NCI-H82 (cell line): ENCODE data around the gene IL17B.
"Not testable (repeated sequence)": the region's sequence is repeated elsewhere in the genome, so short reads cannot be mapped to it uniquely, and the experiment has no call there.

Experiments
- DNase-seq: peaks from one replicate; lab custom pipeline; 2025; lab: John Stamatoyannopoulos, UW

IL17B gene

GRCh38 chr5:149400304-149400703 is 21.2 kb upstream of the IL17B start:
- peak; percentile 87 for DNase-seq

GRCh38 chr5:149399775-149400174 is 20.7 kb upstream of the IL17B start:
- peak; percentile 87 for DNase-seq

DNA sequence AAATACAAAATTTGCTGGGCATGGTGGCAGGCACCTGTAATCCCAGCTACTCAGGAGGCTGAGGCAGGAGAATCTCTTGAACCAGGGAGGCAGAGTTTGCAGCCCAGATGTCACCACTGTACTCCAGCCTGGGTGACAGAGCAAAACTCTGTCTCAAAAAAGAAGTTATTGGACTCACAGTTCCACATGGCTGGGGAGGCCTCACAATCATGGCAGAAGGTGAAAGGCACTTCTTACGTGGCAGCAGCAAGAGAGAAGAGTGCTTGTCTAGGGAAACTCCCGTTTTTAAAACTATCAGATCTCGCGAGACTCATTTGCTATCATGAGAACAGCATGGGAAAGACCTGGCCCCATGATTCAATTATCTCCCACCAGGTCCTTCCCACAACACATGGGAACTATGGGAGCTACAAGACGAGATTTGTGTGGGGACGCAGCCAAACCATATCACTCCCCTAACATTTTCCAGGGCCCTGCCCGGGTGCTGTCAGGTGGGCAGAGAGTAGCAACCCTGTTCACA is 19.7 kb upstream of the IL17B start:
- DNase-seq, result not testable (repeated sequence)

DNA sequence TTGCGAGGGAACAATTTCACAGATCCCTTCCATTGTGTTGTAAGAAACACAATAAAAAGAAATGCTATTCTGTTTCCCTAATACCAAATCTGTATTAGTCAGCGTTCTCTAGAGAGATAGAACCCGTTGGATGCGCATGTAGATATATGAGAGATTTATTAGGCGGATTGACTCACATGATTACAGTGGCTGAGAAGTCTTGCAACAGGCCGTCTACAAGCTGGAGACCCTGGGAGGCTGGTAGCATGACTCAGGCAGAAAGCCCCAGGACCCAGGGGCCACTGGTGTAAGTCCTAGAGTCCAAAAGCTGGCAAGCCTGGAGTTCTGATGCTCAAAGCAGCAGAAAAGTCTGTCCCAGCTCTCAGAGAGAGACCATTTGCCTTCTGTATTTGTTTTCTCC is 18.4 kb upstream of the IL17B start:
- DNase-seq, result no peak

DNA sequence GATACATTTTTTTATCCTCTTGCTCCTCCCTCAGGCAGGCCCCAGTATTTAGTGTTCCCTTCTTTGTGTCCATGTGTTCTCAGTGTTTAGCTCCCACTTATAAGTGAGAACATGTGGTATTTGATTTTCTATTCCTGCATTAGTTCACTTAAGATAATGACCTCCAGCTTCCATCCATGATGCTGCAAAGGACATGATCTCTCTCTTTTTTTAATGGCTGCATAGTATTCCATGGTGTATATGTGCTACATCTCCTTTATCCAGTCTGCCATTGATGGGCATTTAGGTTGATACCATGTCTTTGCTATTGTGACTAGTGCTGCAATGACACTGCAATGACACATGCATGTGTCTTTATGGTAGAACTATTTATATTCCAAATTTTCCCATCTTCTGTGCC is 15.9 kb upstream of the IL17B start:
- DNase-seq, result not testable (repeated sequence)

DNA sequence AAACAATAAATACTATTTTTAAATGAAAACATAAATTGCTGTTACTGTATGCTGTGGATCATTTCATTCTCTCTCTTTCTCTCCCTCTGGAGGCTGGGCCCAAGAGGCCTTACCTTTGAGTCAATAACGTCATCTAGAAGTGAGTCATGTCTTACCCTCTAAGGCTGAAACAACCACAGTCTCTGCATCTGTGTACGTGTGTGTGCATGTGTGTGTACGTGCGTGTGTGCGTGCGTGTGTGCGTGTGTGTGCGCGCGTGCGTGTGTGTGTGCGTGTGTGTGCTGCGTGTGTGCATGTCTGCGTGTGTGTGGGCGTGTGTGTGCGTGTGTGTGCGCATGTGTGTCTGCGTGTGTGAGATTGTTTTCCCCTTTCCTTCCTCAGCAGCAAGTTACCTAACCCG is 13.6 kb upstream of the IL17B start:
- no peak for DNase-seq

DNA sequence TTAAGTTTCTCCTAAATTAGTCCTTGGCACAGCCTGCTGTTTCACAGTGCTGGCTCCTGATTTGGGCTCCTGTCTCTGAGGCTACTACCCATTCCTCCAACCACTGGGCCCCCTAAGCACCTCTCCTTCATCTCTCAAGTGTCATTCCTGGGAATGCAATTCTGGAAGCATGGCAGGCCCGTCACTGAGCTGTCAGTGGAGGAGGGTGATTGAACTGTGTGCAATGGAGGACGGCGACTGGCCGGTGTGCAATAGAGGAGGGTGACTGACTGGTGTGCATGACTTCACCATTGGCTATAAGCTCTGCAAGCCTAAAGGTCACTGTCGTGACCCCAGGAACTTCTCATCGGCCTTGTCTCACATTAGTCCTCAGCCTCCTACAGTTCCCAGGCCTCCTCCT is 12.4 kb upstream of the IL17B start:
- peak; percentile 46 for DNase-seq

DNA sequence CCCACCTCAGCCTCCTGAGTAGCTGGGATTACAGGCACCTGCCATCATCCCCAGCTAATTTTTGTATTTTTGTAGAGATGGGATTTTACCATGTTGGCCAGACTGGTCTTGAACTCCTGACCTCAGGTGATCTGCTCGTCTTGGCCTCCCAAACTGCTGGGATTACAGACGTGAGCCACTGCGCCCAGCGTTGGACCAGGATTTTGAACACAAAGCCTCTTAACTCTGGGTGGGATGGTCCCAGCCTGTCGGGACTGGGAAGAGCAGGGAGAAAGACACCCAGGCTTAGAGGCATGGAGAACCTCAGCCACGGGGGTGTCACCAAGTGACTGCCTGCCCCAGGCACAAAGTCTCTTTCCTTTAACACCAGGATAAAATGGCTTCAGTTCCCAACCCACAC is 12.0 kb upstream of the IL17B start:
- peak; percentile 73 for DNase-seq

GRCh38 chr5:149389552-149390495 is 10.7 kb upstream of the IL17B start:
- peak; percentile 97 for DNase-seq

- no peak for DNase-seq
Observed at GRCh38 chr5:149388498-149389190, 9.6 kb upstream of the IL17B start.

DNA sequence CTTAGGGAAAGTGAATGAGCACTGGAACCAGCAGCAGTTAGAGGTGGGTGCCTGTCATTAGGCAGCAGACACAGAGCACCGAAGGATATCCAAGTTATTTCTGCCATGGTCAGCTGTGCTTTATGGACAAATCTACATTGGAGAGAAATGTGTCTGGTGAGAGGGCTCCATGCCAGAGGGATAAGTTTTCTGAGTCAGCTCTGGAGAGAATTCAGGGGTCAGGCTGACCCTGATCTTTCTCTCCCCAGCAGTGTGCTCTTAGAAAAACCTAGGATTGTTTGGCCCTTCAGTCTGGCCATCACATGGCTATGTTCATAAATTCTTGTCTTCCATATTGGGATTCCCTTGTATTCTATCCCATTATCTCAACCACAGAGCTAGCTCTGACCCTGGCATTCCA is 8.9 kb upstream of the IL17B start:
- DNase-seq, result no peak

- DNase-seq, result no peak
Observed at GRCh38 chr5:149387081-149387631, 8.1 kb upstream of the IL17B start.

DNA sequence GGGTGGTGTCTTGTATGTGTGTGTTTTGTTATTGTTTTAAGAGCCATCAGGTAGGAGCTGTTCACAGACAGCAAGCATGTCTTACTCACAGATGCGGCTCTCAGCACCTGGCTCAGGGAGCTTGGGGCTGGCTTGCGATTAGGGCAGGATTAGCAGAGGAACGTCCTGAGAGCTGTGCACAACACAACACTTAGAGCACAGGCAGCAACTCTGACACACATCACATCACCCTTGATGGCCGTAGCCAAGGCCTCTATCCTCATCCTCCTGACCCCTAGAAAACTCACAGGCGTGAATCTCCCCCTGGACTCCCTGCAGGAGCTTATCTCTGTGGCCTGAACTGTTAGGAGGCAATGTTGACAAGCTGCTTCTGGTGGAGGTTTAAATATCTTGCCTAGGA is 7.1 kb upstream of the IL17B start:
- peak; percentile 91 for DNase-seq

DNA sequence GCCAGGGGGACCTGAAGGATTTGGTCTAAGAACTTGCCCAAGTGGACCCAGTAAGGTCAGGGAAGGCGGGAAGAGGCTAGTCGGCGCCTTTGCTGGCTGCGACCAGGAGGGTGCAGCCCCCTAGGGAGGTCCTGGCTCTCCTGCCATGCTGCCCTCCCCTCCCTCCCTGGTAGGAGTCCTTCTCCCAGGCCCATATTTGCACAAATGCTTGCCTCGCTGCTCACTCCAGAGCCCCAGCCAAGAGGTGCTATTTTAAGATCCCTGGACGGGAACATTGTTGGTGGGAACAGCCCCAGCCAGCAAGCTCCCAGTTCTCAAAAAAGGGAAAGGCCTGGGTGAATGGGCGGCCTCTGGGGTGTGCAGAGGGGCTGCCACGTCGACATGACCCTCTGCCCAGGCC is 4.3 kb upstream of the IL17B start:
- no peak for DNase-seq

GRCh38 chr5:149382517-149383220 is 3.6 kb upstream of the IL17B start:
- peak; percentile 47 for DNase-seq

DNA sequence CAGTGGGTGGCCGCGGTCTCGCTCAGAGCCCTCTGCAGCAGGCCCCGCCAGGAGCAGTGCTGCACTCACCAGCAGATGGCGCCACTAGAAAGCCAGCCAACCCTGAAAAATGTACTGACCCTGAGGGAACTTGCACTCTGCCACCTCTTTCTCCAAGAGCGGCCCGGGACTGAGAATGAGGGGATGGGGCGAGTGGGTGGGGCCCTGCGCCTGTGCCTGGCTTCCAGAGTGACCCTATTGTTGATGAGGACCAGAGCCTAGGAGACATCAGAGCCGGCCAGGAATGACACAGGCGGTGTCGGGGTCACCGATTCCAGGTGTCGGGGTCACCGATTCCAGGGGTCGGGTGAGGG is 2.9 kb upstream of the IL17B start:
- peak; percentile 85 for DNase-seq

DNA sequence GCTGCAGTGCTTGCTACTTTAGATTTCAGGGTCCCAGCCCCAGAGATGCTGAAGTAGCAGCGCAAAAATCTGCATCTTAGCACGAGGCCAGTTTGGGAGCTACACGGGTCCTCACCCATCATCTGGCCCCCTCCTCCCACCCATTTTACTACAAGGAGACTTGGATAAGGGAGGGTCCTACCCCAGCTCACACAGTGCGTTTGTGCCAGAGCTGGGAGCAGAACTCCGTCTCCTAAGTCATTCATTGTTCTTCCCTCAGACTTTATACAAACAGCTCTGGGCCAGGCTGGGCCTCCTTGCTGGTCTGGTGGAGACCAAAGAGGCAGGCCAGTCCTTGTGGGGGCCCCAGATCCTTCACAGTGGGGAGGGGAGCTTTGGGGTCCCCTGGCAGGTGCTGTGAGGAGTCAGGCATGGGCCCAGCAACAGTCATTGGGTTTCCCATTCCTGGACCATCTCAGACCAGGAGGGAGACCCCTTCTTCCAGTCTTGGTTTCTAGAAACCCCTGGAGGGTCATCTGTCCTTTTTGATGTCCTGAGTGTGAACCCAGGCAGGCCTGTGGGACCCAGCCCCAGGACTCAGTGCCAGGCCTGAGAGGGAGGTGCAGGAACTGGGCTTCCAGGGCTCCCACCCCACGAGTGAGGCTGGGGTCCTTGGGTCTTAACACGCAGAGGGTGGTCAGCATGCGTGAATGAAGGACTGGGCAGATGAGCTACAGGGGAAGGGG is 2.3 kb upstream of the IL17B start:
- DNase-seq, result no peak

DNA sequence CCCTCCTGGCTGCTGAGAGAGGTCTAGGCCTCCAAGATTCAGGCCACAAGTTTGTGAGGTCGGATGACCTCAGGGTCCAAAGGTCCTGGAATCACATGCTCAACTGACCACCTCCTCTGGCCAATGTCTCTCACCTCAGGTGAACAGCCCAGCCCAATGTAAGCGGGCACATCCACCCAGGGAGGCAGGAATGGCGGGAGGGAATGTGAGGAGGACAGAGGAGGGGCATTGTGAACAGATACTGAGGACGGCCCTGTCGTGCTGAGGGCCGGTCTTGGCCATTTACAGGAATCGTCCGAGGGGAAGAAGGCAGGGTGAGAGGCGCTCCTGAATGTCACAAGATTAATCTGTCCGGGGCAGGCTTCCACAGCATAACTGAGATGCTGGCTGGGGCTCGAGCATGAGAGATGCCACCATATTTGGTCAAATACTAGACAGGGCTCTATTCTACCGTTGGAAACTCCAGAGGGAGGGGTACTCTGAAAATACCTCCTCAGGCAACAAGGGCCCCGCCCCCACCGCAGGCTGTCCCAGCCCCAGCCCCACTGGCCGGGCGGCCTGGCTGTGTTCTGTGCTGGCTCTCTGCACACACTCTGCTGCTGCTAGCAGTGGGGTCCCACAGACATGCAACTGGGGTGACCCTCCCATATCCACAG is 1.5 kb upstream of the IL17B start:
- no peak for DNase-seq

DNA sequence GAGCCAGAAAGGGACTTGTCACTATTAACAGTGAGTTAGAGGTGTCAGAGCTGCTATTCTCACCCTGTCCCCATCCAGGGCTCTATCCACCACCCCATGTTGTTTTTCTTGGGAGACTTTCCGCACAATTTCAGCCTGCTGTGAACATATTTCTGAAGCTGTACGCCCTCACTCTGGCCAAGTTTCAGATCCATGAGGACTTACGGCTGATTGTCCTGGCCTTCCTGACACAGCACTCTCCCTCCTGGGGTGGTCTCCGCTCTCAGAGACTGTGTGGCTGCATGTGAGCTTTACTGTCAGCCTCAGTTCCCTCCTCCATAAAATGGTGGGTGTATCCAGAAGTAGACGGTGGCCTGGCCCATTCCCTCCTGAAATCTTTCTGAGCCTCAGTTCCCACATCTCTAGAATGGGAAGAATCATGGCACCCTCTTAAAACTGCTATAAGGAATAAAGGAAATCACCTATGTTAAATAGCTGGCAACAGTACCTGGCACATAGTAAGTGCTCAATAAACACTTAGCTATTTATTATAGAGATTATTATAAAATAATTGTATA is 804 bp upstream of the IL17B start:
- DNase-seq, result no peak

DNA sequence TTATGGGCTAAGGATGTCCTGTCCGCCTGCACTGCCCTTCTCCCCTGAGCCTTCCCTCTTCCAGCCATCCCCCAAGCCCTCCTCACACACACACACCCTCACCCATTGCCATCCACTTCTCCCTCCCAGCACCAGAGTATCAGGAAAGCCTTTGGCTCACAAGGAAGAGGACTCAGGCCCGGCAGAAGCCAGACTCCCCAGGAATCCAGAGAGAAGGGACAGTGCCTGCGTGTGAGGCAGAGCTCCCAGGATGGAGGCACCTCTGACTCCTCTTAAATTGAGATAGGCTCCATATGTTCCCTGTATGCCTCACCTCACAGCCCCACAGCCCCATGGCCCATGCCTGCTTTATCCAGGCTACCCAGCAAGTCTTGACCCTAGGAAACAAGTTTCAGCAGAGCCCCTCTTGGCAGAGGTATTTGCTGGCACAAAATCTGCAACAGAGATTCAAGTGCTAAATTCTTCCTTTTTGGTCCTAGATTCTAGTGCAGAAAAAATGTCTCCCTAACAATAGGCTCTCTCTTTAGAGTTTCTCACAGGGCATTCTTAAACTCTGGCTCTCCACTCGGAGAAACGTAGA is 761 bp downstream of the IL17B start:
- DNase-seq, result no peak
